Panc1 (cell line): ENCODE data around the gene SBK1.
A peak's percentile ranks its signal among the peaks of the same experiment; 100 is the strongest.

Source experiments
- POLR2AphosphoS5 ChIP-seq: IDR thresholded peaks from 2 replicates; pipeline ENCODE4 v1.6.1; 2012; ENCODE audit warnings: mild to moderate bottlenecking, low read depth, low read length, moderate library complexity
- TCF7L2 ChIP-seq: IDR thresholded peaks from 2 replicates; pipeline ENCODE4 v1.6.1; 2011; ENCODE audit warnings: mild to moderate bottlenecking, low read depth, low read length, inconsistent platforms
- TF ChIP-seq, protein P1 (sequence below): fragments of 450-650 bp; IDR thresholded peaks from 2 replicates; pipeline ENCODE4 v1.5.1; 2017; ENCODE audit warnings: mild to moderate bottlenecking

- TF ChIP-seq, protein P1, sequence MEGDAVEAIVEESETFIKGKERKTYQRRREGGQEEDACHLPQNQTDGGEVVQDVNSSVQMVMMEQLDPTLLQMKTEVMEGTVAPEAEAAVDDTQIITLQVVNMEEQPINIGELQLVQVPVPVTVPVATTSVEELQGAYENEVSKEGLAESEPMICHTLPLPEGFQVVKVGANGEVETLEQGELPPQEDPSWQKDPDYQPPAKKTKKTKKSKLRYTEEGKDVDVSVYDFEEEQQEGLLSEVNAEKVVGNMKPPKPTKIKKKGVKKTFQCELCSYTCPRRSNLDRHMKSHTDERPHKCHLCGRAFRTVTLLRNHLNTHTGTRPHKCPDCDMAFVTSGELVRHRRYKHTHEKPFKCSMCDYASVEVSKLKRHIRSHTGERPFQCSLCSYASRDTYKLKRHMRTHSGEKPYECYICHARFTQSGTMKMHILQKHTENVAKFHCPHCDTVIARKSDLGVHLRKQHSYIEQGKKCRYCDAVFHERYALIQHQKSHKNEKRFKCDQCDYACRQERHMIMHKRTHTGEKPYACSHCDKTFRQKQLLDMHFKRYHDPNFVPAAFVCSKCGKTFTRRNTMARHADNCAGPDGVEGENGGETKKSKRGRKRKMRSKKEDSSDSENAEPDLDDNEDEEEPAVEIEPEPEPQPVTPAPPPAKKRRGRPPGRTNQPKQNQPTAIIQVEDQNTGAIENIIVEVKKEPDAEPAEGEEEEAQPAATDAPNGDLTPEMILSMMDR, result peak; percentile 92
- TF ChIP-seq POLR2AphosphoS5 (no peak), TCF7L2 (no peak)
Measured at GRCh38 chr16:28326881-28327610, 34.7 kb downstream of the SBK1 start.
